Gastroesophageal sphincter (tissue), 4 donors: Measurements from ENCODE around the gene TM6SF1. TPM values are rescaled to one million over a fixed set of nuclear protein-coding genes. Genes with fewer than 3 reads are reported as not detected.

Experiments used
- ATAC-seq: fragments of 150-250 bp; one replicate; pipeline ENCODE4 v1.9.1; 2016; ENCODE audit warnings: mild to moderate bottlenecking, moderate library complexity
- H3K27ac ChIP-seq, 4 donors: fragments of 200-600 bp; sonication (generic) in 3 of 4; 1 replicate in 3 of 4; 2 replicates in 1 of 4; pipeline ENCODE4 v1.5.1; 2016 to 2019
- H3K27me3 ChIP-seq: fragments of 200-600 bp; sonication (generic); one replicate; pipeline ENCODE4 v1.5.1; 2019
- H3K36me3 ChIP-seq, 2 donors: fragments of 200-600 bp; sonication (generic); one replicate each; pipeline ENCODE4 v1.5.1; 2019; ENCODE audit warnings: control low read depth in 1 of 2
- H3K4me1 ChIP-seq, 3 donors: fragments of 200-600 bp; sonication (generic); 1 replicate in 2 of 3; 2 replicates in 1 of 3; pipeline ENCODE4 v1.5.1; 2016 to 2019; ENCODE audit warnings: control low read depth in 2 of 3
- H3K4me3 ChIP-seq, 2 donors: fragments of 200-600 bp; sonication (generic); one replicate each; pipeline ENCODE4 v1.5.1; 2019; ENCODE audit warnings: mild to moderate bottlenecking in 1 of 2, moderate library complexity in 1 of 2
- H3K9me3 ChIP-seq, 3 donors: fragments of 200-600 bp; sonication (generic); one replicate each; pipeline ENCODE4 v1.5.1; 2017 to 2019; ENCODE audit warnings: control low read depth in 2 of 3
- CTCF ChIP-seq, 4 experiments: fragments of 200-600 bp in 2 of 4; fragments of 450-650 bp in 2 of 4; sonication (generic) in 1 of 4; IDR thresholded peaks; one replicate each; pipeline ENCODE4 v1.5.1; 2017 to 2019; ENCODE audit warnings: antibody characterized with exemption in 4 of 4, mild to moderate bottlenecking in 2 of 4, moderate library complexity in 2 of 4
- EP300 ChIP-seq: sonication (generic); formaldehyde crosslinking; IDR thresholded peaks from one replicate; pipeline ENCODE4 v1.6.1; 2017; ENCODE audit warnings: antibody characterized with exemption, mild to moderate bottlenecking
- POLR2A ChIP-seq, 2 donors: fragments of 450-650 bp; IDR thresholded peaks; one replicate each; pipeline ENCODE4 v1.6.1; 2017; ENCODE audit warnings: antibody characterized with exemption in 2 of 2, mild to moderate bottlenecking in 2 of 2, moderate library complexity in 1 of 2
- POLR2AphosphoS5 ChIP-seq: sonication (generic); formaldehyde crosslinking; IDR thresholded peaks from one replicate; pipeline ENCODE4 v1.6.1; 2017; ENCODE audit warnings: antibody characterized with exemption
- WGBS, 2 donors: methylation state at CpG; one replicate each; pipeline ENCODE4 v1.1.5; 2018; ENCODE audit warnings: low coverage in 1 of 2; 5-methylcytosine and 5-hydroxymethylcytosine counted together
- total RNA-seq, 4 donors: library from RNA; depleted of rRNA; stranded (reverse); fragments of >200 nt; gene quantifications; one replicate each; pipeline ENCODE4 v1.1.0, GENCODE V29; 2016

The TM6SF1 gene
- total RNA-seq, 4 donors from 2014 or later = 2.3 to 8.1 (median 5.2) TPM

- TF ChIP-seq CTCF (IDR thresholded peaks at IDR 0.05) = no peak
- no peak for TF ChIP-seq POLR2AphosphoS5
- TF ChIP-seq POLR2A (IDR thresholded peaks at IDR 0.05) = no peak
- no peak for TF ChIP-seq EP300
- 69 to 83% methylated on average over 1 of the region's 1 CpG for WGBS, 2 donors
- H3K36me3 ChIP-seq = peaks cover 0 to 27% of the 10 kb centered on the region in 2 donors
- H3K9me3 ChIP-seq = no peaks in the 10 kb centered on the region
- no peaks in the 10 kb centered on the region for H3K27me3 ChIP-seq
- no peaks in the 10 kb centered on the region for H3K4me1 ChIP-seq
- H3K4me3 ChIP-seq = no peak overlapping the region
- no peak overlapping the region for H3K27ac ChIP-seq
- ATAC-seq = no peak
These were observed 50.9 kb downstream of the TM6SF1 start for GRCh38 chr15:83158393-83158792.

- ATAC-seq = no peak
- H3K36me3 ChIP-seq = peaks cover 0 to 18% of the 10 kb centered on the region in 2 donors
- peaks cover 0 to 7% (median 0%) of the 10 kb centered on the region in 3 donors for H3K9me3 ChIP-seq
- H3K27ac ChIP-seq = no peak overlapping the region
- TF ChIP-seq CTCF (IDR thresholded peaks at IDR 0.05) (no peak), EP300 (no peak)
- no peaks in the 10 kb centered on the region for H3K4me1 ChIP-seq
- H3K4me3 ChIP-seq = no peak overlapping the region
- no peaks in the 10 kb centered on the region for H3K27me3 ChIP-seq
- 98 to 100% methylated on average over 3 of the region's 3 CpGs for WGBS, 2 donors
These were observed 53.3 kb downstream of the TM6SF1 start for GRCh38 chr15:83160741-83161140.

- no peak overlapping the region for H3K27ac ChIP-seq
- TF ChIP-seq POLR2AphosphoS5 = no peak
- TF ChIP-seq EP300 = no peak
- TF ChIP-seq POLR2A (IDR thresholded peaks at IDR 0.05) = no peak
- no peak for TF ChIP-seq CTCF (IDR thresholded peaks at IDR 0.05)
- no peak overlapping the region for H3K4me3 ChIP-seq
- ATAC-seq = no peak
- no peaks in the 10 kb centered on the region for H3K36me3 ChIP-seq
- WGBS, 2 donors = 57 to 73% methylated on average over 2 to 4 of the region's 4 CpGs
- no peaks in the 10 kb centered on the region for H3K27me3 ChIP-seq
- no peaks in the 10 kb centered on the region for H3K4me1 ChIP-seq
- H3K9me3 ChIP-seq = peaks cover 0 to 24% (median 3%) of the 10 kb centered on the region in 3 donors
These were observed 55.6 kb downstream of the TM6SF1 start for GRCh38 chr15:83163032-83163431.

- H3K4me3 ChIP-seq = no peak overlapping the region
- peaks cover 0 to 33% (median 3%) of the 10 kb centered on the region in 3 donors for H3K9me3 ChIP-seq
- TF ChIP-seq EP300 = no peak
- no peak for TF ChIP-seq CTCF (IDR thresholded peaks at IDR 0.05)
- no peak for TF ChIP-seq POLR2A (IDR thresholded peaks at IDR 0.05)
- no peak for TF ChIP-seq POLR2AphosphoS5
- H3K27ac ChIP-seq = no peak overlapping the region
- no peaks in the 10 kb centered on the region for H3K36me3 ChIP-seq
- ATAC-seq = no peak
- WGBS, 2 donors = 67% methylated on average over 1 of the region's 1 CpG; no CpG with 5 or more reads in 1 of the 2 donors
- H3K4me1 ChIP-seq = no peaks in the 10 kb centered on the region
- no peaks in the 10 kb centered on the region for H3K27me3 ChIP-seq
These were observed 56.8 kb downstream of the TM6SF1 start for GRCh38 chr15:83164111-83164770.

GRCh38 chr15:83164771-83165404, 57.4 kb downstream of the TM6SF1 start:
- TF ChIP-seq POLR2AphosphoS5 (no peak), EP300 (no peak)
- Histone ChIP-seq H3K4me1 (no peaks in the 10 kb centered on the region), H3K9me3 (peaks cover 0 to 33% (median 3%) of the 10 kb centered on the region in 3 donors), H3K4me3 (no peak overlapping the region), H3K27ac (no peak overlapping the region), H3K36me3 (no peaks in the 10 kb centered on the region), H3K27me3 (no peaks in the 10 kb centered on the region)
- 85 to 98% methylated on average over 4 of the region's 4 CpGs for WGBS, 2 donors
- ATAC-seq = no peak
